C4-2B (cell line): ENCODE measurements around the gene OBP2A.

Source experiments
- ZFX ChIP-seq: fragments of 450-650 bp; IDR thresholded peaks from 2 replicates; pipeline ENCODE4 v1.6.1; 2017
- TF ChIP-seq, protein P1 (sequence below): fragments of 450-650 bp; conservative IDR thresholded peaks from 2 replicates; pipeline ENCODE4 v1.5.1; 2017; ENCODE audit warnings: mild to moderate bottlenecking

DNA sequence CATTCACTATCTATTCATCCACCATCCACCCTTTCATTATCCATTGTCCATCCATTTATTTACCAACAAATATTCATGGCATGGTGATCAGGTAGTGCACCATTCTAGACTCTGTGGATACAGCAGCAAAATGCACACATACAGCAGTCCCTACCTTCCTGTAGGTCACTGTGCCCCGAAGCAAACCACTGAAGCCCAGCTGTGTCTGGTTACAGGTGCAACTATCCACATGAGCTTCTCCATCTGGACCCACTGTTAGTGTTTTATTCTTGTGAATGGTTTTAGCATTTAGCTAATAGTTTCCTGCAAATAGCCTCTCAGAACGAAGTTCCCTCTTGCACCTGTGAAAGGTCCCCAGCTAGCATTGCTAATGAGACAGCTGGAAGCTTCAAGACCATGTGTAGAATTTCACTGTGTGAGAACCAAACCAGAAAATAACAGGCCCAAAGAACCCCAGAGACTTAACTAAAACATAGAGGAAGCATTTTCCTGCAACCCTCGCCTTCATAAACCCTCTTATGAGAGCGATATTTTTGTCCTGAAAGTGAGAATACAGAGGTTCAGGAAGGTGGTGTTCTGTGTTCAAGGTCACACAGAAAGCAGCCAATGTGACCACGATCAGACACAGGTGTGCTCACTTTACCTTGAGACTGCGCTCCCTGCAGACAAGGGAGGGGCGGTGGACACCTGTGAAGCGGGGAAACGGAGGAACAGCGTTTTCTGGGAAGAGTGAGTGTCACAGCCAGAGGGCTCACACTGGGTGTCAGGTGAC, 34.1 kb downstream of the OBP2A start:
- TF ChIP-seq, protein P1, sequence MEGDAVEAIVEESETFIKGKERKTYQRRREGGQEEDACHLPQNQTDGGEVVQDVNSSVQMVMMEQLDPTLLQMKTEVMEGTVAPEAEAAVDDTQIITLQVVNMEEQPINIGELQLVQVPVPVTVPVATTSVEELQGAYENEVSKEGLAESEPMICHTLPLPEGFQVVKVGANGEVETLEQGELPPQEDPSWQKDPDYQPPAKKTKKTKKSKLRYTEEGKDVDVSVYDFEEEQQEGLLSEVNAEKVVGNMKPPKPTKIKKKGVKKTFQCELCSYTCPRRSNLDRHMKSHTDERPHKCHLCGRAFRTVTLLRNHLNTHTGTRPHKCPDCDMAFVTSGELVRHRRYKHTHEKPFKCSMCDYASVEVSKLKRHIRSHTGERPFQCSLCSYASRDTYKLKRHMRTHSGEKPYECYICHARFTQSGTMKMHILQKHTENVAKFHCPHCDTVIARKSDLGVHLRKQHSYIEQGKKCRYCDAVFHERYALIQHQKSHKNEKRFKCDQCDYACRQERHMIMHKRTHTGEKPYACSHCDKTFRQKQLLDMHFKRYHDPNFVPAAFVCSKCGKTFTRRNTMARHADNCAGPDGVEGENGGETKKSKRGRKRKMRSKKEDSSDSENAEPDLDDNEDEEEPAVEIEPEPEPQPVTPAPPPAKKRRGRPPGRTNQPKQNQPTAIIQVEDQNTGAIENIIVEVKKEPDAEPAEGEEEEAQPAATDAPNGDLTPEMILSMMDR: no peak
- no peak for TF ChIP-seq ZFX
